GM18858 (cell line): Measurements from ENCODE around the gene NTNG1.

Experiments used
- ATAC-seq: cut with Tn5 transposase; IDR thresholded peaks from one replicate; pipeline ENCODE4 v1.9.1; 2021; ENCODE audit not compliant: unreplicated experiment

The NTNG1 gene

DNA sequence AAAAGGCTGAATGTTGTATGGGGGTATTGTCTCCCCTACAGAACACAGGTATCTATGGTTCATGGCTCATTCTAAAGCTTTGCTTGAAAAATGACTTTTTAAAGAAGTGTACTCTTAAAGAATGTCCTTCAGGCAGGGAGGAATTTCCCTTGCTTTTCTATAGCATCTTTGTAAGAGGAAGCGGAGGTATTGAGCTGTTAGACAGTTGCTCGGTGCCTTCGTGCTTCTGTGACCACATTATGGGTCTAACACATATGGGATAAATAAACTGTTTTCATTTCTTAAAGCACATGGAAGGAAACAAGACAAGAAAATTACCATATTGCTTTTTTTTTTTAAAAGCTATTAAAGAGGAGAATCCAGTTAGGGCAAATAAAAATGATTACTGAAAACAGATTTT lies 182.9 kb downstream of the NTNG1 start:
- no peak for ATAC-seq

DNA sequence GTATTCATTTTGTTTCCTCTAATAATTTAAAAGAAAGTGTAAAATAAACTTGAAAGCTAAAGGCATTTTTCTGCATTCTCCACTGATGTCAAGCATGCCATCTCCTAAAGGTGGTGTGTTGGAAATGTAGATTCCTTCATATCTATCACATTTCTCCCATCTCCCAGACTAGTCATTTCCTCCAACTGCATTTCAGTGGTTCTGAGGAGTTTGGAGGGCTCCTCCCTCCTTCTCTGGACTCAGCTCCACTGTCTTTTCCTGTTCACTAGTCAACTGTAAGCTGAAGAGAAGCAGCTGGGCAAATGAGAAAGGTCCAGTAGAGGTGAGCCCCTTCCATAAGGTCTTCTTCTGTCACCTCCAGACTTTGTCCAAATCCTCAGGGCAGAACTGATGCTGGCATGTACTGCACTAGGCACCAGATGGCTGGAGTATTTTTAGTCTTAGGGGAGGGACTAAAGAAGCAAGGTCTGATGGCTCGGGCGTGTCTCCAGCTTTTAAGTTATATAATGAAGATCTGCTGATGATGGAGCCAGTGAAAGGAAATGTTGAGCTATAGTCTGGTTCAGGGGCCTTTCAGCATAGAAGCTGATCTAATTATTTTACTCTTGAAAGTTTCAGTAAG lies 186.1 kb downstream of the NTNG1 start:
- no peak for ATAC-seq

DNA sequence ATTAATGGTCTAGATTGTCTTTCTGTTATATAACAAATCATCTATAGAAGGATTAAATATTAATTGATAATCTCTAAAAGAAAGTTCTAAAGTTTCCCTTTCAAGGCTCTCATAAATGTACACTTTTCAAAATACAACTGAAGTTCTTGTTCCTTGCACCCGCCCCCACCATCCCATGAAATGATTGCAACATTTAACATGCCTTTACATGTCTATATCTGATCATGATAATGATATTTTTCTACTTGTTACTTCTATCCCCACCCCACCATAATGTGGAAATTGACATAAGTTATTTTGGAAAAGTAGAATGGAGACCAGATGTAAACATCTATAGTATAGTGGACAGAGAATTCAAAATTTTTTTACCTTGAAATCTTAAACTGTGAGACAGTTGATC lies 186.6 kb downstream of the NTNG1 start:
- no peak for ATAC-seq

DNA sequence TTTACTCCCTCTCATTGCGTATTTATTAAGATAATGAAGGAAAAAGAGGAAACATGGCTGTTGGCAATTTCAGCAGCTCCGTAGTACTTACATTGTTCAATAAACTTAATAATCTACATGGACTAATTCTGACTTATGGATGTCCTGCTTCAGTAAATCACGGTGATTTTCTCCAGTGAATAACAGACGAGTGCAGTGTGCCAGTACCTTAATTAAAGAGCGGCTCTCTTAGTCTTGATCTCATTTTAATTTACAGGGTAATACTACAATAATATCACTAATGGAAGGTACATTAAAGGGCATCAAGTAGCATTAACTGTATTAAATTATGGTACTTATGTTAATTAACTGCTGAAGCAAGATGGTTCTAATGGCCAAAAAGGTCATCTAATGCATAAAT lies 187.2 kb downstream of the NTNG1 start:
- no peak for ATAC-seq

DNA sequence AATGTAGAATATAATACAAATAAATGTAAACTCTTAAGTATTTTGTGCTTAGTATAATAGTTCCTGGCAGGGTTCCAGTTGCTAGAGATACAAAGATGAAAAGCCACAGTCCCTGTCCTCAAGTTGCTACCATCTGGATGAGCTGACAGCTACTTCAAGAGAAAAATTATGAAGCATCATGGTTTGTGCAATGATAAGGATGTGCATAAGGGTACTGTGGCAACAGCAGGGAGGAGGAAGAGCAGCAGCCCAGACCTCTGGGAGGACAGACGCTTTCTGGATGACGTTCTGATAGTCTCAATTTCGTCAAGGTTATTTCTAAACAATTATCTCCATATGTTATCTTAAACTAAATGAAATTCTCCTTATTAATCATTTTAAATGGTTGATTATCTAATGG lies 198.9 kb downstream of the NTNG1 start:
- ATAC-seq, result no peak

DNA sequence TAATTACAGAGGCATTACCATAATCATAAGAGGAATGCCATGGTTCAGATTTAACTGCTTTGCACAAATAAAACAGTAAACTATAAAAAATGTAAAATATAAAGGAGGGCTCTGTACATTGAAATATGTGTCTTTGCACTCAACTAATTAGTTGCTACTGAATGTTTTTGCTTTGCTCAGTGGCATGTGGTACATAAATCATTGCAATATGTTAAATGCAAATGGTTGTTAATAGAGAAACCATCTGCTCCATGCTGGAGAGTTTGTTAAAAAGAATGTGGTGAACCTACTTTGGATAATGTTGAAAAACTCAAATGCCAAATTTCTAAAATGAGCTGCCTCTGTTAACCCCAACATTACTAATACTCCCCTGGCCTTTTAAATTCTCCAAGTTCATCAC lies 201.5 kb downstream of the NTNG1 start:
- no peak for ATAC-seq

DNA sequence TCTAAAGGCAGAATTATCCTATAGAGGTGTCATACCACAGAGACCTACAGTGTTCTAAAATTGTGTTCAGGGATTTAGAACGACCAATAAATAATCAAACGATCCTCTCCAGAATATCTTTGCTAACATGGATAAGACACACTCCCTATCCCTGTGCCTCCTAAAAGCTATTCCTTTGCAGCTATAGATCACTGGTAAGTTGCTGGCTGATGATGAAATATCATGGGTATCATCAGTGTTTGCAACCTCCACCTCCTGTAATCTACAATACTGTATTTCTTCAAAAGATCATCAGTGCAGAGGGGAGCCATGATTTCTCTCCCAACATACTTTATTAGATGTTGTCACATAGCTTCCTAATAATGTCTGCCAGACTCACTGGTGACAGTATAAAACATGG lies 201.9 kb downstream of the NTNG1 start:
- ATAC-seq, result no peak

DNA sequence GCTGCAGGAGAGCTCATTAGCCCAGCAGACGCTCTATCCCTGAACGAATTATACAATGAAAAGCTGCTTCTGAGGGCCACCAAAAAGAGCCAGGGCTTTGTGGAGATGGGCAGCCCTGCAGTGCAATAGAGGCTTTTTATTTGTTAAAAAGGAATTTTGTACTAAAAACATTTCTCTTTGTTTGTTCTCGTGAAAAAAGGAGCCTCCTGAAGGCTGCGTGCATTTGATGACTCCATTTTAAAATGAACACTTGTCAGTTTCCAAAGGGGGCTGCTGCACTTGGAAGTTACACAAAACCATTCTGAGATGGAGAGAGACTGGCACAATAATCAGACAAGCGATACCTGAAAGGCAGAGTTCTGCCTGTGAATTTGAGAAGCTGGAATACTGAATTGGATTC lies 202.8 kb downstream of the NTNG1 start:
- no peak for ATAC-seq

DNA sequence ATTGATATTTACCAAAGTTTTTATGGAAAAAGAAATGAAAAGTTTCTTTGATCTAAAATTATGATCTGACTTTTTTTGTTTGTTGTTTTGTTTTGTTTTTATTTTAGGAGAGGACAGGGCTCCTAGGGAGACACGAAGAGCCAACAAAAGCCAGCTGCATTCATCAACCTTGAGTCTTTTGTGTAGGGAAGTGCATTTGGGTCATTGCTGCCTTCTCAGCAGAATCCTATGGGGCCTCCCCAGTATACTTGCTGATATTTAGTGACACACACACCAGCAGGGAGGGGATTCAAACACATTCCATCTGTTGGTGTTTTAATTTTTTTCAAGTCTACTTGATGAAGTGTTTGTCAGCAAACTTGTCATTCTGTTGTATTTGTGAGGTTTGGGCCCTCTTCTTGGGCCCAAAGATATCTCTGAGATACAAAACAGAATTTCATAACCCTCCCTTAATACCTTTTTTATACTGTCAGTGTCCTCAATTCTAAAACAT lies 203.5 kb downstream of the NTNG1 start:
- no peak for ATAC-seq

DNA sequence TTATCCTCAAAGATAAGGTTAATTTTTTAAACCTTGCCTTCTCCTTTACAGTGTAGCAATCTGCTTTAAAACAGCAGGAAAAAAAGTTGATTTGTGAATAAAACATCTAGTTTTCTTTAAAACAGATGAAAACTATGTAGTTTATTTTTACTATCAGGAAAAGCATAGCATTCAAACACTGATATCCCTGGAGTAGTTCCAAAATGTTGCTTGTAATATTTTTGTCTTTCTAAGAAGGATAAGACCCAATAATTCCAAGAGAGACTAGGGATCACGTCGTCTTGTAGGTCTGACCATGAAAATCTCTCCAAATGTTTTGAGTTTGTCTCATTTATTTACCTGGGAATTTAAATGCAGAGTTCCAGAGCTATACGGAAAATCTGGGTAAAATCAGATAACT lies 204.0 kb downstream of the NTNG1 start:
- ATAC-seq, result no peak

DNA sequence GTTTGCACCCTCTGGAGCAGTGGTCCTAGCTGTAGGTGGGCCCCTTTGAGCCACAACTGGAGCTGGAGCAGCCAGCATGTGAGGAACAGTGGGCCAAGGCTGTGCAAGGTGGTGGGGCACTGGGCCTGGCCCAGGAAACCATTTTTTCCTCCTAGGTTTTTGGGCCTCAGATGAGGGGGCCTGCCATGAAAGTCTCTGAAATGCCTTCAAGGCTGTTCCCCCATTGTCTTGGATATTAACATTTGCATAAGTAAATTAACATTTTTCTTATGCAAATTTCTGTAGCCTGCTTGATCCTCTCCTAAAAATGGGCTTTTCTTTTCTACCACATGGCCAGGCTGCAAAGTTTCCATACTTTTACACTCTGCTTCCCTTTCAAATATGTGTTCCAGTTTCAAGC lies 212.0 kb downstream of the NTNG1 start:
- no peak for ATAC-seq

DNA sequence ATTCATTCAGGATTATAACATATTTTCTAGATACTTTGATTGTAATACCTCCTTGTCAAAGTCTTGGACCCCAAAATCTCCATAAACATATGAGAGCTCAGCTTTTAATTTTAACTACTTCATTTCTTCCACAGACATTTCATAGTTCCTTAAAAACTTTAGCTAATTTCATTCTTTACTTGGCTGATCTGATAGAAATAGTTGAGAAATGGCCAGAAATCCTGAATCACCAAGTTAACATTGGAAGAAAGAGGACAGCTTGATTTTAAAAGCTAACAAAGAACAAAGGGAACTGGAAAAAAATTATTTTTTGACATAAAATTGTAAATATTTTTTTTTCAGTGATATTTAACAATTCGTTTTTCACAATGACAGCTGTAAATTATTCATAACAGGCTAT lies 216.5 kb downstream of the NTNG1 start:
- no peak for ATAC-seq

DNA sequence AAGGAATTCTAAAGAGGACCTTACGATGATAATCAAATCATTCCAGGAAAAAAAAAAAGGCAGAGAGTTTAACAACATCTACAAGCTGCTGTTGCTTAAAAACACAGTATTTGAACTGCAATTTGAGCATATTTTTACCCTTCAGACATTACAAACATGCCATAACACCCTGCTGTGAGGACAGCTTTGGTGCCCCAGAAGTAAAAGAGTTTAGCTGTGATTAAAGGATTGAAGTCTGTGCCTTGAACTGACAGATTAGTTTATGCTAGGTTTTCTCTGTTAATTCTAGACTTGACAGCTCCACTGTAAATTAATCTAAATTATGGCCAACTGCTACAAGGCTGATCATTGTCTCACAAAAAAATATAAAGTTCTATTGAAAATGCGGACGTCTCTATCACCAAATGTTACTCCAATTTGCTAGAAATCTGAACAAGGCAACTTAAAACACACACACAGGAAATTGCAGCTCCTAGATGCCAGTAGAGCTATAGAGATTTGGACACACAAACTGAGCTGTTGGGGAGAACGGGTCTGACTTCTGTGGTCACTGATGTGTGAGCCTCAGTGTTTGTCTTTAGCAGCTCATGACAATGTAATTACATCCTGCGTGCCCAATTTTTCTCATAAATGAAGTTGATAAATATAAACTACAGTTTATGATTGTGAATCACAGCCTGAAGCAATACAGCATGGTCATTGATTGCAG lies 217.9 kb downstream of the NTNG1 start:
- ATAC-seq, result no peak

DNA sequence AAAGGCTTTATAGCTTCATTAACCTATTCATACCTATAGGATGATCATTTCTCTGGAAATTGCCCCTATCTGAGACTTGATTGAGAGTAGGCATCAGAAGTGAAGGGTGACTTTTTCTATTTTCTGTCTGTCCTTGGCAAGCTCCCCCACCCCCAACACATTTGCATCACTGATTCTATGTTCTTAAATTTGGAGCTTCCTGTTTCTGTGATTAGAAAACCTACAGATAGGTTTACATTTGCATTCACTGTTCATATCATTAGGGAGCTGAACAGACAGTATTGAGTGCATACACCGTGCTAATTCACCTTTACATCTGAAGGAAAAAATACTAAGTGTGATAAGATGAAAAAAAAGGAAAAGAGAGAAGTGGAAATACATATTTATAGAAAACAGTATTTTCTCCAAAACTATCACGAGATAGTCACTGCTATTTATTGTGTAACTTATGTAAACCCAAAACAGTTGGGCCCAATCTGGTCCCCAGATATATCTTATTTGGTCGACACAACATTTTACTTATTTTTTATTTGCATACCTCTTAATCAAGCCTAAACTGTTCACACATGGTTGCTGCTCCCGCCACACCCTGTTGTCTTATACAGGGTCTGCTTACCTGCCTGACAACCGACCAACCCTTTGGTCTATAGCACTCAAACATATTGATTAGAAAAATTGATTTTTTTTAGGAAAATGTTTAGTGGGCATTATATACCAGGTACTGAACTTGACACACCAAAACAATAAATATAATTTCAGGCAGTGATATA lies 218.8 kb downstream of the NTNG1 start:
- ATAC-seq, result no peak

DNA sequence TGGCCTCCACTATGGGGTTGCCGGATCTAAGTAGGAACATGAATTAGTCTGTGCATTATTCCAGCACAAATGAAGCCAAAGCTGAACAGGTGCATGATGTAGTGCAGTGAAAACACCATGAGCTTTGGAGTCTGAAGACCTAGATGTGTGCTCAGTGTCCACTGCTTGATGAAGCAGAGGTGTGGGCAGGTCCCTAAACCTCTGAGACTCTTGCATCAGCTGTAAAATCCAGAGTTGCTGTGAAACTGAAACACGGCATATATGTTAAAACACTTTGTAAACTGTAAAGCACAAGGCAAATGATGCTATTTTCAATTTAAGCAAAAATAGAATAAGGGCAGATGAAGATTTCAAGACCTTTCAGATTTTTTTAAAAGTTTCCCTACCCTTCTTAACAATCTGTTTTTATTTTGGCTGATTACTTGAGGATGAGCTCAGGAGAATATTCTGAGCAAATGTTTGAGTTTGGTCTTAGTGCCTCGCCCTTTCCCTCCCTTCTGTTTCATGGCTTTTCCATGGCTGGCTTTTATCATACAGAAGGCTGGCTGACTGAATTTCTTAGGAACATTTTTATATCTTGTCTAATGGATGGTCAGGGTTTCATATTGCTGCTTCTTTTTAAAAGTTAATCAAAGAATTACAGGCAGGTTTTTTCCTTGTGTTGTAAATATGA lies 221.8 kb downstream of the NTNG1 start:
- ATAC-seq, result no peak

DNA sequence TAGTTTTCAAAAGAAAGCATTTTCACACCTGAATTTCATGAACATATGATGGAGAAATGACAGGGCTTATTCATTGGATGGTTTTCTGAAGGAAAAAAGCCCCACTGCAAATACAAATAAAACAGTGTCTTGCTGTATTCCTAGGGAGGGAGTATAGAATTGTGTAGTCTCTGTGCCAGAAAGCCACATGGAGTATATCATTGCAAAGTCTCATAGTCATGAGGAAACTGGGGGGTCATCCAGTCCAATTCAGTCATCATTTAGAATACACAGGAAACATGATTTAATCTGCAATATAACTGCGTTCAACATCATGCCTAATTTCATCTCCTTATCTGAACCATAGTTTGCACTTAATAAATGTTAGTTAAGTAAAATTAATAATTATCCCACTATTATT lies 222.3 kb downstream of the NTNG1 start:
- no peak for ATAC-seq

DNA sequence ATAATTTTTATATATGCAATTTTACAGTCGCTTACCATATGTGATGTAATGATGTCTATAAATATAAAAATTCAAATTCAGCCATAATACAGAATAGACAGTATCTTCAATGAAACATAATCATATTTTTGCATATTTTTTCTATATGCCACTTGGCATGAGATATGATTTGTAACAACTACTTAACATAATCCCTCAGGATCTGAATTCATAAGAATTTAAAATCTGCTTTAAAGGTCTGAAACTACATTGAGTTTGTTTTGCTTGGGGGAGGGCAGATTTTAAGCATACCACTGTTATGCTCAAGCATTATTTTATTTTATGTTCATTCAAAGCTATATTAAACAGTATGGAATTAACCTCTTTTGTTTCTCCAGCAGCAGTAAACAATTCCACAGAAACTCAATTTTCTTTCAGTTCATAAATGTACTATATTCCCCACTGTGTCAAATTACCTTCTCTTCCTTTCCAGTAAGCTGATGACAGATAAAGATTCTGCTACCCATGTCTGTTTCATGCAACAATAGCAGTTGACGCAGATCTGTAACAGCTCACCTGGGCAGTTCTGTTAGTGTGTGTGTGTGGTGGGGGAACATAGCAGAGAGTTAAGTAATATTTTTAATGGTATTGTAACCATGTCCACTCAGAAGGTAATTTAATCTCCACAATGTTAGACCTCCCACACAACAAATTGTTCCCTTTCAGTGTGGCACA lies 224.8 kb downstream of the NTNG1 start:
- ATAC-seq, result no peak

DNA sequence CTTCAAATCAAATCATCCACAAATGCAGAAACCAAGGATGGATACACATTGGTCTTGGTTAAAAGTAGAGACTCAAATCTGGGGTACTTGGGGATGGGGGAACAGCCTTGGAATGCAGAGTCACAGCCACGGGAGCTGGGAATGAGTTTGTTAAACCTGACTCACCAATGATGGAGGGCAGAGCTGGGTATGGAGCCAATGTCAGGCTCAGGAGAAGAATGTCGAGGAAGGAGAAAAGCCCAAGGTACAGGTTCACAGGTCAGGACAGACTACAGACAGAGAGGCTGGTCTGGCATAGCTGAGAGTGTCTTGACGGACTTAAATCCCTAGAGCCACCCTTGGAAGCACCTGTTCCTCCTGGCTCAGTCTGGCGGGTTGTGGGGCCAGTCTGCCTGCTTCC lies 237.6 kb downstream of the NTNG1 start:
- no peak for ATAC-seq

DNA sequence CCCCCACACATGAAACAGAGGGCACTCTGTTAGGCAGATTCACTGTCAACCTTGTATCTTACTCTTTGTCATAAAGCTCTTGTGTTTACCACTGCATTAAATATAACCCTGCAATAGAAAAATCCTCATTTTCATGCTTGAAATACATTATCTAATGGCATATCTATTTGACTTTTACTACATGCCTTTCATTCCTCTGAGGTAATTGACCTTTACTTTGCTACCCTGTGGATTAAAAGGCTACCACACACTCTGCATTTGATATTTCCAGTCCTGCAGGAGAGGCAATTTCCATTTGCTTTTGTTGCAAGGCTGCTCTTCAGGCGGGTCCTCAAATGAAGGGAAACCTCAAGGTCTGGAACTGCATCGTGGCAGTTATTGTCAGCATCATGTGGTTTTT lies 238.0 kb downstream of the NTNG1 start:
- ATAC-seq, result no peak

DNA sequence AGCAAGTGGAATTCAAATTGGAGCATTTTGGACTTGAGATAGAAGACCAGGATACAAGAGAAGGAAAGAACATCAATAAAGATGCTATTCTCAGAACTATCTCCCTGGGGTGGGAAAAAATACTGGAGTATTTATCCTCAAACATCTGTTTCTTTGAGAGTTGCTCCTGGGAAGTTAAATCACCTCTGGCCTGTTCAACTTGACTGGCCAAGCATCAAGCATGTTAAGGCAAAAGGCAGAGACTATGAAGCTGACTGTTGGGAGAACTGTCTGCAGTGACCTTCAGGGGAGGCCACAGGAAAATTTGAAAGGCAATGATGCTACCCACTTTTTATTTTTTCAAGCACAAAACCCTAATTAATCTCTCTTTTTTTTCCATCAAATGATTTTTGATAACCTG lies 239.0 kb downstream of the NTNG1 start:
- ATAC-seq, result no peak
